ENCODE results near the gene MAP3K4. TPM values are rescaled to one million over a fixed set of nuclear protein-coding genes. Genes with fewer than 3 reads are reported as not detected.

Gene MAP3K4
- total RNA-seq, 1 experiment from 2014 or later, result 54.3 TPM

DNA sequence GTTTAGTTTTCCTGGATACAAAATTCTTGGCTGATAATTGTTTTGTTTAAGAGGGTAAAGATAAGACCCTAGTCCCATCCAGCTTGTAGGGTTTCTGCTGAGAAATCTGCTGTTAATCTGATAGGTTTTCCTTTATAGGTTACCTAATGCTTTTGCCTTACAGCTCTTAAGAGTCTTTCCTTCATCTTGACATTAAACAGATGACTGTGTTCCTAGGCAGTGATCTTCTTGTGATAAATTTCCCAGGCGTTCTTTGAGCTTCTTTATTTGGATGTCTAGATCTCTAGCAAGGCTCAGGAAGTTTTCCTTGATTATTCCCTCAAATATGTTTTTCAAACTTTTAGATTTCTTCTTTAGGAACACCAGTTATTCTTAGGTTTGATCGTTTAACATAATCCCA, 134.0 kb downstream of the MAP3K4 start:
- H2BK12ac ChIP-seq (ENCODE audit: insufficient read length, low read depth, low read length), result no peak overlapping the region
- no peaks in the 10 kb centered on the region for H4K20me1 ChIP-seq (ENCODE audit: control insufficient read depth, insufficient read depth, insufficient read length)
- no peak overlapping the region for H2BK5ac ChIP-seq (ENCODE audit: insufficient read length, low read length)
- no peak overlapping the region for H3T11ph ChIP-seq (ENCODE audit: low read length)
- H2AFZ ChIP-seq (ENCODE audit: low read length), result no peak overlapping the region
- Mint-ChIP-seq H3K27me3 (ENCODE audit: low read depth) (no peaks in the 10 kb centered on the region; the same call in none of the 2 replicates), H3K4me1 (no peaks in the 10 kb centered on the region), H3K9me3 (peaks cover 78 to 90% of the 10 kb centered on the region in 2 experiments), H3K4me3 (no peak overlapping the region), H3K36me3 (ENCODE audit: insufficient read depth in 1 of 3, low read depth in 3 of 3) (peaks cover 95 to 100% (median 98%) of the 10 kb centered on the region in 3 experiments), H3K27ac (no peak overlapping the region)
- no peak for DNase-seq
- no peaks in the 10 kb centered on the region for H3K79me1 ChIP-seq (ENCODE audit: insufficient read depth, low read depth, low read length, poor library complexity, severe bottlenecking)
- no peak overlapping the region for H4K5ac ChIP-seq (ENCODE audit: insufficient read length, low read depth, low read length)
- no peak overlapping the region for H2BK120ac ChIP-seq (ENCODE audit: low read depth, low read length, poor library complexity, severe bottlenecking)
- H3K23ac ChIP-seq (ENCODE audit: insufficient read length, low read depth, low read length), result no peak overlapping the region
- H4K91ac ChIP-seq (ENCODE audit: insufficient read length, low read depth, low read length), result no peak overlapping the region
- TF ChIP-seq, protein P1, sequence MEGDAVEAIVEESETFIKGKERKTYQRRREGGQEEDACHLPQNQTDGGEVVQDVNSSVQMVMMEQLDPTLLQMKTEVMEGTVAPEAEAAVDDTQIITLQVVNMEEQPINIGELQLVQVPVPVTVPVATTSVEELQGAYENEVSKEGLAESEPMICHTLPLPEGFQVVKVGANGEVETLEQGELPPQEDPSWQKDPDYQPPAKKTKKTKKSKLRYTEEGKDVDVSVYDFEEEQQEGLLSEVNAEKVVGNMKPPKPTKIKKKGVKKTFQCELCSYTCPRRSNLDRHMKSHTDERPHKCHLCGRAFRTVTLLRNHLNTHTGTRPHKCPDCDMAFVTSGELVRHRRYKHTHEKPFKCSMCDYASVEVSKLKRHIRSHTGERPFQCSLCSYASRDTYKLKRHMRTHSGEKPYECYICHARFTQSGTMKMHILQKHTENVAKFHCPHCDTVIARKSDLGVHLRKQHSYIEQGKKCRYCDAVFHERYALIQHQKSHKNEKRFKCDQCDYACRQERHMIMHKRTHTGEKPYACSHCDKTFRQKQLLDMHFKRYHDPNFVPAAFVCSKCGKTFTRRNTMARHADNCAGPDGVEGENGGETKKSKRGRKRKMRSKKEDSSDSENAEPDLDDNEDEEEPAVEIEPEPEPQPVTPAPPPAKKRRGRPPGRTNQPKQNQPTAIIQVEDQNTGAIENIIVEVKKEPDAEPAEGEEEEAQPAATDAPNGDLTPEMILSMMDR (conservative IDR thresholded peaks at IDR 0.05), result no peak
- no peak overlapping the region for H2AK5ac ChIP-seq (ENCODE audit: insufficient read length, low read length)
- H3K4ac ChIP-seq (ENCODE audit: low read depth, low read length), result no peak overlapping the region
- no peak overlapping the region for H3K9ac ChIP-seq (ENCODE audit: extremely low read depth, insufficient read length, low read length)
- H3K23me2 ChIP-seq (ENCODE audit: insufficient read length, low read depth, low read length, poor library complexity, severe bottlenecking), result no peaks in the 10 kb centered on the region
- no peak overlapping the region for H3K27ac ChIP-seq (ENCODE audit: insufficient read length, low read depth, low read length)
- no peak overlapping the region for H2BK15ac ChIP-seq (ENCODE audit: low read depth, low read length)
- no peak overlapping the region for H4K8ac ChIP-seq (replicated peaks; ENCODE audit: insufficient read length, low read depth, low read length)
- H3K4me1 ChIP-seq (ENCODE audit: insufficient read depth, low read length), result no peaks in the 10 kb centered on the region
- WGBS (ENCODE audit: extremely low coverage, insufficient read length, low lambda C conversion rate), result no CpG with 5 or more reads among the region's 2 CpGs
- no peaks in the 10 kb centered on the region for H3K9me3 ChIP-seq (ENCODE audit: control insufficient read depth, low read depth, low read length)
- H3K27me3 ChIP-seq (ENCODE audit: insufficient read depth, low read length), result no peaks in the 10 kb centered on the region
- H2BK20ac ChIP-seq (ENCODE audit: low read depth, low read length, poor library complexity, severe bottlenecking), result no peak overlapping the region
- H3K18ac ChIP-seq (ENCODE audit: insufficient read length, low read depth, low read length), result no peak overlapping the region
- H3K56ac ChIP-seq (ENCODE audit: insufficient read length, low read depth, low read length), result no peak overlapping the region
- H3K4me2 ChIP-seq (ENCODE audit: insufficient read depth, insufficient read length, low read length), result no peak overlapping the region
- no peak overlapping the region for H3K14ac ChIP-seq (ENCODE audit: insufficient read depth, low read length)
- no peaks in the 10 kb centered on the region for H3K79me2 ChIP-seq (ENCODE audit: insufficient read depth, low read length)
